WI38 (cell line): ENCODE results near the gene CDRT15.

ENCODE experiments used
- H3K4me3 ChIP-seq: 2 replicates; pipeline ENCODE4 v1.5.1; 2011; ENCODE audit warnings: low read depth, mild to moderate bottlenecking, control low read depth, low read length
- TF ChIP-seq, protein P1 (sequence below): IDR thresholded peaks from 2 replicates; pipeline ENCODE4 v1.5.1; 2012; ENCODE audit warnings: low read depth, mild to moderate bottlenecking, control low read depth, low read length

The CDRT15 gene

DNA sequence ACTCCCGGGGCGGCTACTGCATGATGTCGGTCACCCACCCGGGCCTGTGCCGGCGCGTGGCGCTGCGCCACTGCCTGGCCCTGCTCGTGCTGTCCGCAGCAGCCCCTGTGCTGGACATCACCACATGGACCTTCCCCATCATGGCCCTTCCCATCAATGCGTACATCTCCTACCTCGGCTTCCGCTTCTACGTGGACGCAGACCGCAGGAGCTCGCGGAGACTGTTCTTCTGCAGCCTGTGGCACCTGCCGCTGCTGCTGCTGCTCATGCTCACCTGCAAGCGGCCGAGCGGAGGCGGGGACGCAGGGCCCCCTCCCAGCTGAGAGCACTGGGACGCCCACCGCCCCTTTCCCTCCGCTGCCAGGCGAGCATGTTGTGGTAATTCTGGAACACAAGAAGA, 29.8 kb downstream of the CDRT15 start:
- TF ChIP-seq, protein P1, sequence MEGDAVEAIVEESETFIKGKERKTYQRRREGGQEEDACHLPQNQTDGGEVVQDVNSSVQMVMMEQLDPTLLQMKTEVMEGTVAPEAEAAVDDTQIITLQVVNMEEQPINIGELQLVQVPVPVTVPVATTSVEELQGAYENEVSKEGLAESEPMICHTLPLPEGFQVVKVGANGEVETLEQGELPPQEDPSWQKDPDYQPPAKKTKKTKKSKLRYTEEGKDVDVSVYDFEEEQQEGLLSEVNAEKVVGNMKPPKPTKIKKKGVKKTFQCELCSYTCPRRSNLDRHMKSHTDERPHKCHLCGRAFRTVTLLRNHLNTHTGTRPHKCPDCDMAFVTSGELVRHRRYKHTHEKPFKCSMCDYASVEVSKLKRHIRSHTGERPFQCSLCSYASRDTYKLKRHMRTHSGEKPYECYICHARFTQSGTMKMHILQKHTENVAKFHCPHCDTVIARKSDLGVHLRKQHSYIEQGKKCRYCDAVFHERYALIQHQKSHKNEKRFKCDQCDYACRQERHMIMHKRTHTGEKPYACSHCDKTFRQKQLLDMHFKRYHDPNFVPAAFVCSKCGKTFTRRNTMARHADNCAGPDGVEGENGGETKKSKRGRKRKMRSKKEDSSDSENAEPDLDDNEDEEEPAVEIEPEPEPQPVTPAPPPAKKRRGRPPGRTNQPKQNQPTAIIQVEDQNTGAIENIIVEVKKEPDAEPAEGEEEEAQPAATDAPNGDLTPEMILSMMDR, result no peak
- H3K4me3 ChIP-seq, result no peak overlapping the region

DNA sequence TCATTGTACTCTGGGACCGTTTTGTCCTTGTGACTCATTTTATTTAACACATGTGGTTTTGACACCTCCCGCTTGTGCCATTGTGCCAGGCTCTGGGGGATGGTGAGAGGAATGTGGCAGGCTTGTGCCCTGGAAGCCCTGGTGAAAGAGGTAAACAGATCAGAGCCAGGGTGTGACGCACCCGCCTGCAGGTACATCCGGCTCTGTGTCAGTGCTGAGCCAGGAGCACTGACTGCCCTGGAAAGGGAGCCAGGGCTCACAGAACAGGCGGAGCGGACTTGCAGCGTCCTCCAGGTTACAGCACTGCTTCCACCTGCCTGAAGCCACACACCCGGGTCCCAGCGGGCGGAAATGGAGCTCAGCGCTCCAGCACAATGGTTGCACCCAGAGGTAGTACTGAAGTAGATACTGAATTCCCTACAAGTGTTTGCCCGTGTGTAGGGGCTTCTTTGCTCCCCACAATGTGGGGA, 30.6 kb downstream of the CDRT15 start:
- TF ChIP-seq, protein P1, result no peak
- H3K4me3 ChIP-seq, result no peak overlapping the region

DNA sequence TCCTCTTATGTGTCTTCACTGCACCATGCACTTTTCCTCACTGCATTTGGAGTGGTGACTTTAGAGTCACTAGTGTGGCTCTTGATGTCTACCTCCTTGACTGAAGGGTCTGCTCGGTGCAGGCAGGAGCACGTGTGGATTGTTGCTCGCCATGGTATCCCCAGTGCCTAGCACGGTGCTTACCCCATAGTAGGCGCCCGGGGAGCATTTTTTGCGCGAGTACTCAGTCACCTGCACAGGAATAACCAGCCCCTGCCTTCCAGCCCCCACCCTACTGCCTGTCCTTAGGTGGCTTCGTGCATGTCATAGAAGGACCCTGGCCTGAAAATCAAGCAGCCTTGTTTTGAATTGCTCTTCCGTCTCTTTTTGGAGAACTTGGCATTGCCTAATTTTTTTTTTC, 31.3 kb downstream of the CDRT15 start:
- TF ChIP-seq, protein P1, result no peak

DNA sequence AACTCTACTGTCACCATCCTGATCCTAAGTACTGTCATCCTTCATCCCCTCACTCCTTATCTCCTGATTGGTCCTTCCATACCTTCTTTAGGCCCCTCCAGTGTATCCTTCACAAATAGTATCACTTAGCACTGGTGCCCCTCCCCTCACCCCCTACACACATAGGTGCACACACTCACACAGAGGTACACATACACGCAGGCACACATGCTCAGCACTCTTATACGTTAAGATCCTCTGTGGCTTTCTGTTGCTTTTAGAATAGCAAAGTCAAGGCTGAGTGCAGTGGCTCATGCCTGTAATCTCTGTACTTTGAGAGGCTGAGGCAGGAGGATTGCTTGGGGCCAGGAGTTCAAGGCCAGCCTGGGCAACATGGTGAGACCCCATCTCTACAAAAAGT, 32.1 kb downstream of the CDRT15 start:
- no peak overlapping the region for H3K4me3 ChIP-seq
- TF ChIP-seq, protein P1, result no peak

More for the DNA sequence above, 31.3 kb downstream of the CDRT15 start:
- H3K4me3 ChIP-seq, result no peak overlapping the region

DNA sequence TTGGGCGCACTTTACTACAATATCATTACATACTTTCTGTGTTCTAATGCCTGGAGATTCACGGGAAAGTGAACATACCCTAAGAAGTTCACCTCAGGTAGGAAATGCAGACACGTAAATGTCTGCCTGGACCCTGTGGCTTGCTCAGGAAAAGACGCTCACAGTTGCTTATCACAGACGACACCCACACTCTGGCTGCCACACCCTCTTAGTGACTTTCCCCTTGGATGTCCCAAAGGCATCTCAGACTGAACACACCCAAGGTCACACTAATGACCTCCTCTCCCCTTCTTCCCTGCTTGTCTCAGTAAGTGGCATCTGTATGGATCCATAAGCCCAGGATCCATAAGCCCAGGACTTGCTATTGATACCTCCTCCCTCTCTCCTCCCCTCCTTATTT, 32.6 kb downstream of the CDRT15 start:
- no peak overlapping the region for H3K4me3 ChIP-seq
- TF ChIP-seq, protein P1, result no peak

DNA sequence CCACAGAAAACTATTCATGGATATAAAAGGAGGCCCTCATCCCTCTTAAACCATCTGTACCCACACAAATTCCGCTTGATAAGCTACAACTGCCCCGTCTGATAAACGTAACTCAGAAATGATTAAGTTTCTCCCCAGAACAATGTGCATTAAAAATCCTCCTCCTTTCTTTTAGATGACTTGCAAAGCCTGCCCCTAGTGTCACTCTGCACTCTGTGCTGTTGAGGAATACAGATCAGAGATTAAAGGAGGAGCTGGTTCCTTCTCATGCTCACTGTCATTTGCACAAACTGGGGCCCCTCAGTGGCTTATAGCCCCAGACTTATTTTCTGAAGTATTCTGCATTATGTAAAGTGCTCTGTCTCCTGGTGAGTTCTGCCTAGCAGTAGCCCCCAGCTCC, 33.3 kb downstream of the CDRT15 start:
- TF ChIP-seq, protein P1, result 0 out of 2 replicates have a peak, but pooled peaks have one; percentile 10
- no peak overlapping the region for H3K4me3 ChIP-seq

DNA sequence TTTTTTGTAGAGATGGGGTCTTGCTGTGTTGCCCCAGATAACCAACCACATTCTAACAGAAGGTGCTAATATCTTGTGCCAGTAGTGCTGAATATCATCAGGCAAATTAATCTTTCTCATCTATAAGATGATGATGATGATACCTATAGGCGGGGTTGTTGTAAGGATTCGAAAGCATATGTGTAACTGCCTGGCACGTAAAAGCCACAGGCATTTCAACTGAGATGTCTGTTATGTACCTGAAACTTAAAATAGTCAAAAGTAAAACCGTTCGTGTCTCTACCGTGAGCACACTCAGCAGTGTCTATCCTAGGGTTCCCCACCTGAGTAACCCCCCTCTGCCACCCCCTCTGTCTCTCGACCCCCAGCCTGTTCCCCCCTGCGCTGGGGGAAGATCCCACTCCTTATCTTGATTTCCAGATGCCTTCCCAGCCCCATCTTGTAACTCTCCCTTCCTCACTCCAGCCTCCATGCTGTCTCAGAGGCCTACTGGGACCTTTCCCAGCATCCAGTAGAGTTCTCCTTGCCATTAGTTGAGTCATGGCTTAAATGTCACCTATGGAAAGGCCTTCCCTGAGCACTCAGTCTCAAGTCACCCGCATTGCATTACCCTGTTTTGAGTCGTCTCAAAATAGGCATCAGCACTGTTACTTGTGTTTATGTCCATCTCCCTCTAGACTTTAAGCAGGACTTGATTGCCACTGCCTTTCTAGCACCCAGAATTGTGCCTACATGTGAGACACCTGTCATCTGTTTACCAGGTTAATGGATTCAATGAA, 34.1 kb downstream of the CDRT15 start:
- TF ChIP-seq, protein P1, result no peak
- H3K4me3 ChIP-seq, result no peak overlapping the region
